PC-3 (cell line): ENCODE results near the gene AGO3. TPM values are rescaled to one million over a fixed set of nuclear protein-coding genes. Genes with fewer than 3 reads are reported as not detected.

ENCODE experiments used
- ATAC-seq: fragments of 200-7000 bp; cut with Tn5 transposase; 2 replicates; pipeline ENCODE4 v1.9.1; 2020; ENCODE audit warnings: mild to moderate bottlenecking, moderate library complexity
- BruUV-seq: library from RNA; stranded (reverse); fragments of 400-500 nt; replicated peaks from 2 replicates; lab custom pipeline; 2021; lab: Mats Ljungman, UMichigan
- CTCF ChIA-PET: fragments of 300-600 bp; sonication (Branson Sonifier 250); formaldehyde crosslinking; loops from one replicate; lab custom pipeline; 2022; ENCODE audit warnings: antibody characterized with exemption; lab: Charles Lee
- POLR2A ChIA-PET: fragments of 300-600 bp; sonication (Branson Sonifier 250); formaldehyde crosslinking; loops from one replicate; lab custom pipeline; 2022; ENCODE audit warnings: antibody characterized with exemption; ENCODE audit not compliant: unreplicated experiment; lab: Charles Lee
- DNase-seq: peaks from one replicate; pipeline ENCODE4 v3.0.0-alpha.2; 2015
- H2AFZ ChIP-seq: fragments of 300-600 bp; sonication (generic); 2 replicates; pipeline ENCODE4 v1.6.0; 2016; ENCODE audit warnings: antibody characterized with exemption, low read length
- H3F3A ChIP-seq: fragments of 300-600 bp; sonication (generic); one replicate; pipeline ENCODE4 v1.6.0; 2017; ENCODE audit warnings: antibody characterized with exemption, low read length, control low read depth, mild to moderate bottlenecking; ENCODE audit not compliant: unreplicated experiment
- H3K27ac ChIP-seq: fragments of 300-600 bp; sonication (generic); 2 replicates; pipeline ENCODE4 v1.5.1; 2016; ENCODE audit warnings: mild to moderate bottlenecking, low read length
- H3K27me3 ChIP-seq: fragments of 300-600 bp; sonication (generic); 2 replicates; pipeline ENCODE4 v1.6.1; 2016; ENCODE audit warnings: low read length, mixed read lengths
- H3K36me3 ChIP-seq: fragments of 300-600 bp; sonication (generic); 2 replicates; pipeline ENCODE4 v1.6.1; 2016; ENCODE audit warnings: low read depth, mixed run types, low read length, mixed read lengths
- H3K4me1 ChIP-seq: fragments of 300-600 bp; sonication (generic); 2 replicates; pipeline ENCODE4 v1.5.1; 2016; ENCODE audit warnings: low read length; ENCODE audit not compliant: insufficient read depth
- H3K4me2 ChIP-seq: fragments of 300-600 bp; sonication (generic); 2 replicates; pipeline ENCODE4 v1.6.0; 2016; ENCODE audit warnings: low read length
- H3K4me3 ChIP-seq: fragments of 300-600 bp; sonication (generic); 2 replicates; pipeline ENCODE4 v1.5.1; 2016; ENCODE audit warnings: mild to moderate bottlenecking, low read length, mixed read lengths
- H3K79me2 ChIP-seq: fragments of 300-600 bp; sonication (generic); 2 replicates; pipeline ENCODE4 v1.6.1; 2017; ENCODE audit warnings: low read length, mixed read lengths
- H3K9ac ChIP-seq: fragments of 300-600 bp; sonication (generic); 2 replicates; pipeline ENCODE4 v1.6.0; 2016; ENCODE audit warnings: mild to moderate bottlenecking, low read length
- H3K9me2 ChIP-seq: fragments of 300-600 bp; sonication (generic); replicated peaks from 2 replicates; pipeline ENCODE4 v1.6.1; 2016; ENCODE audit warnings: mixed run types, low read length, mixed read lengths
- H3K9me3 ChIP-seq: fragments of 300-600 bp; sonication (generic); 2 replicates; pipeline ENCODE4 v1.6.1; 2016; ENCODE audit warnings: low read length, mixed read lengths
- H4K20me1 ChIP-seq: fragments of 300-600 bp; sonication (generic); 2 replicates; pipeline ENCODE4 v1.6.1; 2016; ENCODE audit warnings: low read length, mixed read lengths
- EZH2 ChIP-seq: fragments of 300-600 bp; sonication (generic); IDR thresholded peaks from one replicate; pipeline ENCODE4 v1.6.1; 2017; ENCODE audit warnings: antibody characterized with exemption, mild to moderate bottlenecking, low read length; ENCODE audit not compliant: unreplicated experiment
- EZH2phosphoT487 ChIP-seq: fragments of 300-600 bp; sonication (generic); IDR thresholded peaks from 2 replicates; pipeline ENCODE4 v1.6.1; 2018; ENCODE audit warnings: mild to moderate bottlenecking, antibody characterized with exemption, low read length, borderline replicate concordance
- intact Hi-C: fragments of 100-400 bp; cut with micrococcal nuclease; formaldehyde crosslinking; loops from 2 replicates; pipeline ENCODE4 v1.9.0; 2023
- total RNA-seq: library from RNA; depleted of rRNA; stranded (reverse); fragments of >200 nt; gene quantifications from 2 replicates; pipeline ENCODE4 v1.2.3, GENCODE V29; 2014
- TF ChIP-seq, protein P1 (sequence below): fragments of 300-600 bp; sonication (generic); conservative IDR thresholded peaks from 2 replicates; pipeline ENCODE4 v1.5.1; 2017; ENCODE audit warnings: antibody characterized with exemption, low read depth, mild to moderate bottlenecking, low read length

Gene AGO3
- total RNA-seq, 1 experiment from 2014 or later: 17.7 TPM

DNA sequence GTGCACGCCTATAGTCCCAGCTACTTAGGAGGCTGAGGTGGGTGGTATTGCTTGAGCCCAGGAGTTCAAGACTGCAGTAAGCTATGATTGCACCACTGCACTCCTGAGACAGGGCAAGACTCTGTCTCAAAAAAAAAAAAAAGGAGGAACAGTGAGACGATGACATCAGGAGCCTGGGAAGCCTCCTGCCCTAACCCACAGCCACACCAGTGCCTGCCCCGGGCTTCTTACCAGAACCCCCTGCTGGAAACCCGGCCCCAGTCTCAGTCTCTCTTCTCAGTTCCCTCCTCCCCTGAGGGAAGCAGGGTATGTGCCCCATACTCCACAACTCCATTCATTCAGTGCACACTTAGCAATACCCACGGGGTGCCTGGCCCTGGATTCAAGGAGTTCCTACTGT lies 185.0 kb downstream of the AGO3 start:
- Histone ChIP-seq H3K4me2 (no peak overlapping the region), H2AFZ (no peak overlapping the region), H3K27ac (no peak overlapping the region), H3K9ac (no peak overlapping the region), H3K9me3 (no peaks in the 10 kb centered on the region), H3K4me3 (no peak overlapping the region), H3K9me2 (no peaks in the 10 kb centered on the region), H4K20me1 (no peaks in the 10 kb centered on the region), H3K36me3 (no peaks in the 10 kb centered on the region), H3K27me3 (no peaks in the 10 kb centered on the region), H3F3A (no peaks in the 10 kb centered on the region), H3K79me2 (no peaks in the 10 kb centered on the region), H3K4me1 (no peaks in the 10 kb centered on the region)
- no TSS peak for BruUV-seq
- ChIA-PET CTCF (no interaction called here), POLR2A (no interaction called here)
- DNase-seq (no peak), ATAC-seq (no peak)
- no peak for TF ChIP-seq EZH2phosphoT487
- TF ChIP-seq EZH2: no peak
- TF ChIP-seq, protein P1, sequence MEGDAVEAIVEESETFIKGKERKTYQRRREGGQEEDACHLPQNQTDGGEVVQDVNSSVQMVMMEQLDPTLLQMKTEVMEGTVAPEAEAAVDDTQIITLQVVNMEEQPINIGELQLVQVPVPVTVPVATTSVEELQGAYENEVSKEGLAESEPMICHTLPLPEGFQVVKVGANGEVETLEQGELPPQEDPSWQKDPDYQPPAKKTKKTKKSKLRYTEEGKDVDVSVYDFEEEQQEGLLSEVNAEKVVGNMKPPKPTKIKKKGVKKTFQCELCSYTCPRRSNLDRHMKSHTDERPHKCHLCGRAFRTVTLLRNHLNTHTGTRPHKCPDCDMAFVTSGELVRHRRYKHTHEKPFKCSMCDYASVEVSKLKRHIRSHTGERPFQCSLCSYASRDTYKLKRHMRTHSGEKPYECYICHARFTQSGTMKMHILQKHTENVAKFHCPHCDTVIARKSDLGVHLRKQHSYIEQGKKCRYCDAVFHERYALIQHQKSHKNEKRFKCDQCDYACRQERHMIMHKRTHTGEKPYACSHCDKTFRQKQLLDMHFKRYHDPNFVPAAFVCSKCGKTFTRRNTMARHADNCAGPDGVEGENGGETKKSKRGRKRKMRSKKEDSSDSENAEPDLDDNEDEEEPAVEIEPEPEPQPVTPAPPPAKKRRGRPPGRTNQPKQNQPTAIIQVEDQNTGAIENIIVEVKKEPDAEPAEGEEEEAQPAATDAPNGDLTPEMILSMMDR: no peak
- intact Hi-C loops: no loop called here

GRCh38 chr1:36116901-36117300 lies 186.0 kb downstream of the AGO3 start:
- Histone ChIP-seq H3F3A (no peaks in the 10 kb centered on the region), H3K79me2 (no peaks in the 10 kb centered on the region), H3K36me3 (no peaks in the 10 kb centered on the region), H4K20me1 (no peaks in the 10 kb centered on the region), H3K4me3 (no peak overlapping the region), H3K27me3 (no peaks in the 10 kb centered on the region), H2AFZ (no peak overlapping the region), H3K9me2 (no peaks in the 10 kb centered on the region), H3K9me3 (no peaks in the 10 kb centered on the region), H3K4me1 (no peaks in the 10 kb centered on the region), H3K9ac (no peak overlapping the region), H3K4me2 (no peak overlapping the region), H3K27ac (no peak overlapping the region)
- intact Hi-C loops: no loop called here
- DNase-seq (no peak), ATAC-seq (no peak)
- no TSS peak for BruUV-seq
- no peak for TF ChIP-seq EZH2
- TF ChIP-seq EZH2phosphoT487: no peak
- POLR2A ChIA-PET: no interaction called here
- CTCF ChIA-PET: no interaction called here

DNA sequence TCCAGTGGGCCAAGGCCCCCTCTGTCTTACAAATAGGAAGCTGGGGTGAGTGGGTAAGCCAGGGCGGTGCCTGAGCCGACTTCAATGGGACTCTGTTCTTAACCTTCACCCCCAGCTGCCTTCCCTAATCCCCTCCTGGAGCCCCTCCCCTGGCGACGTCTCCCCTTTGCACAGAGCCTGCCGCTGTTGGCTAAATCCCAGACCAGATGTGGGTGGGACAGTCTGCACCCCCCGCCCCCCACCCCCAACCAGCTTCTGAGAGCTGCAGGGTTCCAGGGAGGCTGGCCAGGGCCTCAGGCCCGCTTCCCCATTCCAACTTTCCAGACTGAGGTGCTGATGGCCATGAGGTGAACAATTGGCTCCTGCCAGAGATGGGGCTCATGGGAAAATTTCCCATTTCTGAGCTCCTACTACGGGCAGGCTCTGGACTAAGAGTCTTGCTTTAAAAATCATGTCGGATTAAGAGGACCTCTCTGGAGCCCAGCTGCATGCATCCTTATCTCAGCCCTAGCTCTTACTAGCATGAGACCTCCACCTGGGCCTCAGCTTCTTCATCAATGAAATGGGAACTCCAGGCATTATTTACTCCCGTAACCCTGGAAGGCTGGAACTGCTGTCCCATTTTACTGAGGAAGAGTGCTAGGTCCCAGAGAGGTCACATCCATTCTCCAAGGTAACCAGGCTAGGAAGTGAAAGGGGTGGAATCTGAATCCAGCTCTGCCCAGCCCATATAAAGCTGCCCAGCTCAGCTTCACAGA lies 187.7 kb downstream of the AGO3 start:
- TF ChIP-seq, protein P1: no peak
- TF ChIP-seq EZH2 (no peak), EZH2phosphoT487 (no peak)
- Histone ChIP-seq H3K9me3 (no peaks in the 10 kb centered on the region), H3K36me3 (no peaks in the 10 kb centered on the region), H3K27ac (no peak overlapping the region), H3K9ac (no peak overlapping the region), H3F3A (no peaks in the 10 kb centered on the region), H3K4me3 (no peak overlapping the region), H3K4me1 (no peaks in the 10 kb centered on the region), H3K9me2 (no peaks in the 10 kb centered on the region), H3K79me2 (no peaks in the 10 kb centered on the region), H4K20me1 (no peaks in the 10 kb centered on the region), H3K4me2 (no peak overlapping the region), H3K27me3 (no peaks in the 10 kb centered on the region), H2AFZ (no peak overlapping the region)
- POLR2A ChIA-PET: no interaction called here
- intact Hi-C loops: no loop called here
- ATAC-seq (no peak), DNase-seq (no peak)
- CTCF ChIA-PET: interaction anchor here (0.6 kb wide), 1 partner anchor 186 kb away, joined by 3 read pairs; no protein-coding TSS in a partner anchor
- no TSS peak for BruUV-seq
